DMS153 (cell line): ENCODE results near the gene MAD1L1.

Source experiments
- DNase-seq: peaks from one replicate; lab custom pipeline; 2025; lab: John Stamatoyannopoulos, UW

The MAD1L1 gene

GRCh38 chr7:1897076-1897860 is 335.5 kb downstream of the MAD1L1 start:
- no peak for DNase-seq

- no peak for DNase-seq
Measured at GRCh38 chr7:1895664-1896515, 336.9 kb downstream of the MAD1L1 start.

DNA sequence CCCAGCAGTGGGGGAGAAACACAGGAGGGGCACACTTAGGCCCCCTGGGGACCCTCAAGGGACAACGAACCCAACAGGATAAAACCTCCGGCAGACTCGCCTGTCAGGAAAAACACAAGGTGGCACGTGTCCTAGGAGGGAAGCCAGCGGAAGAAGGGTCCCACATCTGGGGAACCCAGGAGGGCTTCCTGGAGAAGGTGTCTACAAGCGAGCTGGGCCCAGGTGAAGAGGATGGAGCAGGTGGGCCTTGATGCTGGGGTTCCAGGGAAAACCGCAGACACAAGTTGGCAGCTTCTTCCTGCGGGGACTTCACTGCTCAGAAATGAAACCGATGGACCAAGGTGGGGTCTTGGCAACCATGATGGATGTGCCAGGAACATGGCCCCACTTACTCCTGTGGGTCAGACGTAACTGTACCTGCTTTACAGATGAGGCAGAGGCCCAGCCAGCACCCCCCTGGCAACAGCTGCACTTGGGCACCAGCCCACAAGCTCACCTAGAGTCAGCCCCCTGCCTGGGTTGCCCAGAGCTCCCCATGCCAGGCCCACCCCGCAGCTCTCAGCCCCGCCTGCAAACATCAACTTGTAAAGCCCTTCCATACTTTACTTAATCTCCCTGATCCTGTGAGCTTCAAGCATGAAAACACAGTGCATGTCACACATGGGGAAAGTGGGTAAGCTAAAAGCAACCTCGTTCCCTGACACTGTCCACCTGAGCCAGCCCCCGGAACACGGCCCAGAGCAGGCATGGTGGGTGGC is 337.7 kb downstream of the MAD1L1 start:
- no peak for DNase-seq

- no peak for DNase-seq
Measured at GRCh38 chr7:1894313-1894900, 338.3 kb downstream of the MAD1L1 start.

DNA sequence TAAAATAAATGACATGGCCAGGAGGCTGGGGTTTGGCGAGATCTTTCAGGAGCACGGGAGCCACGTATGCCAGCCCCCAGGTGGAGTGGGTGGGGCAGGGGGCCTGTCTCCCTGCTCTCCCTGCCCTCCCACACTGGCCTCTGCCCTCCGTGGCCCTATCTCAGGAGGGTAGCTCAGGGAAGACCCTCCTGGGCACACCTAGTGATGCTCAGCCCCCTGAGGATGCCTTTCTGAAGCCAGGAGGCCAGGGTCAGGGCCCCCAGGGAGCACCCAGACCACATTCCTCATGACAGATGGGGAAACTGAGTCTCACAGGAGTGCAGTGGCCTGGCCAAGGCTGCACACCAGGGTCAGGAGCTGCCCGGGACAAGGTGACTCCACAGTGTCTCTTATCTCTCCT is 339.3 kb downstream of the MAD1L1 start:
- DNase-seq: no peak

- DNase-seq: no peak
Measured at GRCh38 chr7:1893036-1893435, 339.7 kb downstream of the MAD1L1 start.

DNA sequence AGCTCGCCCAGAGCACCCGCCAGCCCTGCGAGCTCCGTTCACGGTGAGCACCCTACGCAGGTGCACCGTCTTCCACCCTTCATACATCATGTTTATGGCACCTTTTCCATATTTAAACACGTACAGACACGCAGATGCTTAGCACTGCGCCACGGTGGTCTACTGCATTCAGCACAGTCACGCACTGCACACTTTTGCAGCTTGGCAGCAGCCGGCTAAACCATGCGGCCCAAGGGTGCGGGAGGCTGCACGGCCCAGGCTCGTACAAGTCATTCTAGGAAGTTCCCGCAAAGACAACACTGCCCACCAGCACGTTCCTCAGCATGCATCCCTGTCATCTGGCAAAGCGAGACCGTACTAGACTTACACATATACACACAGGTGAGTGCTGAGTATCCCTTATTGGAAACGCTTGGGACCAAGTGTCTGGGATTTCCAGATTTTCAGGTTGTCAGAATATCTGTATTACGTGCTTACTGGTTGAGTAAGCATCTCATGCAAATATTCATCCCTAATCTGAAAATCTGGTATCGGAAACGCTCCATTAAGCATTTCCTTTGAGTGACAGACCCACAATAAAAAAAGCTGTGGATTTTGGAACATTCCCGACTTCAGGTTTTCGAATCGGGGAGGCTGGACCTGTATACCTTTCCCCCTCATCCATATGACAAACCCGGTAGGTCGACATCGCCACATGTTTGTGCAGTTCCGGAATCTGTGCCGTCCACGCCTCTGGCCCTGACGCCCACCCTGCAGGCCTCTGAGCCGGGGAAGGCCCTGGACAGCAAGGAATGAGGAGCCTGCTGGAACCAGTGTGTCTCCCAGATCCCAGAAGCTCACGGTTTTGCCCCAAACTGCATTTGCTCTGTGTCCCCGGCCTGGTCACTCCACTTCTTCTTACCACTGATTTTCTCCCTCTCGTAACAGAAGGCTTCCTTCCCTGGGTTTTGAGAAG is 340.5 kb downstream of the MAD1L1 start:
- DNase-seq: no peak

- DNase-seq: no peak
Measured at GRCh38 chr7:1890289-1891235, 342.2 kb downstream of the MAD1L1 start.

GRCh38 chr7:1889556-1890181 is 343.1 kb downstream of the MAD1L1 start:
- DNase-seq: no peak

GRCh38 chr7:1889091-1889490 is 343.7 kb downstream of the MAD1L1 start:
- DNase-seq: no peak

- no peak for DNase-seq
Measured at GRCh38 chr7:1888425-1888824, 344.3 kb downstream of the MAD1L1 start.

- DNase-seq: no peak
Measured at GRCh38 chr7:1887251-1887650, 345.5 kb downstream of the MAD1L1 start.

GRCh38 chr7:1886361-1887064 is 346.2 kb downstream of the MAD1L1 start:
- DNase-seq: no peak

- no peak for DNase-seq
Measured at GRCh38 chr7:1885465-1886226, 347.1 kb downstream of the MAD1L1 start.

DNA sequence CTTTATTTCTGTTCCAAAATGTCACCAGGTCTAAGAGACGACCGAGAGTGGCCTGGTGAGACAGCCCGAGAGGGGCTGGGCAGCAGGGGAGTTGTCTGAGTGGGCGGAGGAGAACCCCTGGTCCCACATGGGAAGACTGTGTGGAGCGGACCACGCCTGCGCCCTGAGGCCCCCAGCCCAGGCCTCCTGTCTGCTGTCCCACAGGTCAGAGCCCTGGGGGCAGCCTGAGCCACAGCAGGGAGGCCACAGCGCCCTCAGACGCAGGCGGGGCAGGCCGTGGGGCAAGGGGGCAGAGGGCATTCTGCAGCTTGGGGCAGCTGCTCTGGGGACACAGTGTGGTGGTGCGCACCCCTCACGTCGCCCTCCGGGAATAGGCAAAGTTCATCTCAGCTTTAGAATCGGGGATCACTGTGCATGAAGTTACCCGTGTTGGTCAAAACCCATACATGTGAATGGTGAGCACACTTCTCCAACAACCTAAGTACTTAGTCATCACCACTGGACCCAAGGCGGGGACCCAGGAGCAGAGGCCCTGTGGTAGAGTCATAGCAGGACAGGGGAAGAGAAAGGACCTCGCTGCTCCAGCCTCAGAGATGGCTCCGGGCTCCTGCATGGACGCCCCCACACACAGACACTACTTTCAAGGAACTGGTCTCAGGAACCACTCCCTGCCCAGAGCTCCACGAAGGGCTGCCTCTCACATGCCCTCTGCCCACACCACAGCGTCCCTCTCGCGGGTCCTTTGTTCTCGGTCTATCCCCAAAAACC is 348.0 kb downstream of the MAD1L1 start:
- DNase-seq: no peak

DNA sequence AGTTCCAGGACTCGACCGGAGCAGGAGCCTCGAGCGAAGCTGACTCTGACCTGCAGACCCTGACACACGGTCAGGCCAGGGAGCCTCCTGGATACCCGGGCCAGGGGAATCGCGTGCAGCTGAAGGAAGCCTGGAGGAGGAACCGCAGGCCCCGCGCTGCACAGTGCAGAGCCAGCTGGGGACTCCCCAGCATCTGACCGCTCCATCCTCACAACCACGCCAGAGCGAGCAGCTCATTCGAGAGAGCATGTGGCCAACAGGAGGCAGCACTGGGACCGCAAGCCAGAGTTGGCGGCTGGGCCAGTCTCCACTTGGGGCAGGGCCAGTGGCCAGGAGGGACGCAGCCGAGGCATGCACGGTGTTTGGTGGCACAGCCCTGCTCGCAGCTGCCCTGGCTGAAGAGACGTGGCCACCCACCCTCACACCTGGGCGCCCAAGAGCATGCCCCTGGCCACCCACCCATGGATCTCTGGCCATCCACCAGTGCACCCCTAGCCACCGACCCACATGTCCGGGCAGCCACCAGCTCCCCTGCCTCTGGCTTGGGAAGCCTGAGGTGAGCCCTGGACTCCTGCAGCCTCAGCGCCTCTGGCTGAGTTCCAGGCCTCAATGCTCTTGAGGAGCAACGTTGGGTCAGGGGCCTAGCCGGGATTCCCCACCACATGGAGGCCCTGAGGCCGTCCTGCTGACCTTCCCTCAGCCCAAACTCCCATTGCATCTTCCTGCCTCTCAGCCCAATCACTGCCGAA is 348.7 kb downstream of the MAD1L1 start:
- no peak for DNase-seq
